Epidermal melanocyte (primary cell): ENCODE data around the gene RAB38.

ENCODE experiments used
- DNase-seq: peaks from one replicate; pipeline ENCODE4 v3.0.0; 2011; ENCODE audit warnings: low spot score; ENCODE audit not compliant: insufficient read length

The RAB38 gene

DNA sequence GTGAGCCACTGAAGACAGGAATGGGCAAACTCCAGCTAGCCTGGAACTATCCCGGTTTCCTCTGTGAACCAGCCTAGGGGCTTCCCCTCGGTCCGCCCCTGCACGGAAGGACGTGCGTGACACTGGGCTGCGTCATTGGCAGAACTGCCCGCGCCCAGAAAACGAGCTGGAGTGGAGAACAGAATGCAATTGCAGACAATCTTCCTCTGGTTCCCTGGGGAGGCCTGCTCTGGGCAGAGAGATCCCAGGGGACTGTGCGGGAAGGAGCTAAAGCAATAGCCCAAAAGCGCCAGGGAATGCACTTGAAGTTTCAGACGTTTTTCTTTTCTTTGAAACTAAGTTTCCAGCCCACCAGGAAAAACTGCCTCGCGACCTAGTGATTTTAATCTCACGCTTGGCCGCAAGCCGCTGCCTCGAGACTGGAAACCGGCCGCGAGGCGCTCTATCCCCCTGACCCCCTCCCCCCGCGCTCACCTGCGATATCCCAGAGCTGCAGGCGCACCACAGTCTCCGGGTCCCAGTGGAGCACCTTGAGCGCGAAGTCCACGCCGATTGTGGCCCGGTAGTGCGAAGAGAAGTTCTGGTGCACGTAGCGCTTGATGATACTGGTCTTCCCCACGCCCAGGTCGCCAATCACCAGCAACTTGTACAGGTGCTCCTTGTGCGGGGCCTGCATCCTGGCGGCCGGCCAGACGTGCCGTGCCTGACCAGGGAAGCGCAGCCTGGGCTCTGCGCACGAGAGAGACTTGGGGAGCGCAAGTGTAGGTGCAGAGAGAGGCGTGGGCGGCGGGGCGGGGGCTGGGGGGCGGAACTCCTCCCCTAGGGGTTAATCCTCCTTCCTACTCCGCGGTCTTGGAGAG, at the start of gene RAB38:
RAB38 (minus strand) TSS at position 735 of the 860 bp plus-strand sequence; CDS start at position 676, 59 bp downstream.
- DNase-seq = peak; percentile 49

DNA sequence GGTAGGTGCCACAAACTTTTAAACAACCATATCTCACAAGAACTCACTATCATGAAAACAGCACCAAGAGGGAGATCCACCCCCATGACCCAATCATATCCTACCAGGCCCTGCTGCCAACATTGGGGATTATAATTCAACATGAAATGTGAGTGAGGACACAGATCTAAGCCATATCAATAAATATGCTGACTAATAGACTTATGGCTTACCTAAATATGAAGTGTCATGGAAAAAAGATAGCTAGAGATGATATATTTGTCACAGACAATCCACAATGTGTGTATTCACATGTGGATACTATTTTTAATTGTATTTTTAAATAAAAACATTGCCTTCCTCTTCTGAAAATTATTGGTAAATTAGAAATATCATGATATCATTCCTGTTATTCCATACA, 38.2 kb upstream of the RAB38 start:
- no peak for DNase-seq

DNA sequence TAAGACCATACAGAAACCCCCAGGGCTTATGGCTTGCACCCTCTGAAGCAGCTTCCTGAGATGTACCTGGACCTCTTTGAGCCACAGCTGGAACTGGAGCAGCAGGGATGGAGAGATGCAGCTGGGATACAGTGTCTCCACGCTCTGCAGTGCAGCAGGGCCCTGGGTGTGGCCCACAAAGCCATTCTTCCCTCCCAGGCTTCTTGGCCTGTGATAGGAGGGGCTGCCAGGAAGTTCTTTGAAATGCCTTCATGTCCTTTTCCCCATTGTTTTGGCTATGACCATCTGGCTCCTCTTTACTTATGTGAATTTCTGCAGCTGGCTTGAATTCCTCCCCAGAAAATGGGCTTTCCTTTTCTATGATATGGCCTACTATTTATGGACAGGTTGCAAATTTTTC, 37.1 kb upstream of the RAB38 start:
- DNase-seq = no peak

DNA sequence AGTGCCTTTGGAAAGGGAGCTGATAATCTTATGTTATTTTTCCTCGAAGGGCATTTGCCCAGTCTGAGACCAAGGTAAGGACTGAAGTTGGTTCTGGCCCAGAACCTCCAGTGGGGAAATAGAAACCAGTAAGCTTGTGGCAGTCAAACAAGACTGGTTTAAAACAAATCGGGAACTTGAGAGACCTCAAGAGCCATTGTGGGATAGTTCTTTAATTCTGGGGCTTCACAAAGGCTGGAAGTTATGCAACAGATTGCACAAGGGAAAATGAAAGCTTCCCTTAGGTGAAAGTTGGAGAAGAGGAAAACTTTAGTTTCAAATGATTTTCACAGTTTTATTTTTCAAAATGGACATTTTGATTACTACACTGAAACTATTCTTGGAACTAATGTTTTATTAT, 33.5 kb upstream of the RAB38 start:
- no peak for DNase-seq

- no peak for DNase-seq
Measured at GRCh38 chr11:88206751-88207150, 31.5 kb upstream of the RAB38 start.

- DNase-seq = no peak
Measured at GRCh38 chr11:88204353-88204752, 29.1 kb upstream of the RAB38 start.

DNA sequence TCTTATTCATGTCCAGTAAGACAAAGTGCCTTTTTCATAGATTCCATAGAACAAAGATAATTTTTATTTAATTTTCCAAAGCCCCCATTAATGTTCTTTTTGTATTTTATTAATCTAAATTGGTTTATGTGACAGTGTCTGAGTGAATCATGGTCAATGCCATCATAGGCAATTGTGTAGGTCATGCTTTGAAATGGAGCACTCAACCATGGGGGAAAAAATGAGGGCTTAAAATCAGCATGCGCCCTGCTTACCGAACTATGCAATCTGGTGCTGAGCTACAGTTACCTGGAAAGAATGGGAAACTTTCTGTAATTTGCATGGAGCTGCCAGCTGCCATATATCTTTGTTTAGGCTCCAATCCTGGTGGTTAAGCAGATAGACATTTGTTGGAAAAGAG, 28.4 kb upstream of the RAB38 start:
- DNase-seq = no peak

GRCh38 chr11:88202498-88202897, 27.3 kb upstream of the RAB38 start:
- DNase-seq = no peak

DNA sequence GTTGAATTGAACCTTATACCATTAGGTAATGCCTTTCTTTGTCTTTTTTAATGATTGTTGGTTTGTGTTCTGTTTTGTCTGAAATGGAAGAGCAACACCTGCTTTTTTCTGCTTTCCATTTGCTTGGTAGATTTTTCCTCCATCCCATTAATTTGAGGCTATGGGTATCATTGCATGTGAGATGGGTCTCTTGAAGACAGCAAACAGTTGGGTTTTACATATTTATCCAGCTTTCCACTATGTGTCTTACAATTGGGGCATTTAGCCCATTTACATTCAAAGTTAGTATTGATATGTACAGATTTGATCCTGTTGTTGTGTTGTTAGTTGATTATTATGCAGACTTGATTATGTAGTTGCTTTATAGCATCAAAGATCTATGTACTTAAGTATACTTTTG, 21.1 kb upstream of the RAB38 start:
- no peak for DNase-seq

GRCh38 chr11:88195908-88196307, 20.7 kb upstream of the RAB38 start:
- DNase-seq = no peak

GRCh38 chr11:88194990-88195389, 19.7 kb upstream of the RAB38 start:
- no peak for DNase-seq

- no peak for DNase-seq
Measured at GRCh38 chr11:88193278-88193677, 18.0 kb upstream of the RAB38 start.

- no peak for DNase-seq
Measured at GRCh38 chr11:88188932-88189253, 13.7 kb upstream of the RAB38 start.

- DNase-seq = no peak
Measured at GRCh38 chr11:88188251-88188931, 13.1 kb upstream of the RAB38 start.

DNA sequence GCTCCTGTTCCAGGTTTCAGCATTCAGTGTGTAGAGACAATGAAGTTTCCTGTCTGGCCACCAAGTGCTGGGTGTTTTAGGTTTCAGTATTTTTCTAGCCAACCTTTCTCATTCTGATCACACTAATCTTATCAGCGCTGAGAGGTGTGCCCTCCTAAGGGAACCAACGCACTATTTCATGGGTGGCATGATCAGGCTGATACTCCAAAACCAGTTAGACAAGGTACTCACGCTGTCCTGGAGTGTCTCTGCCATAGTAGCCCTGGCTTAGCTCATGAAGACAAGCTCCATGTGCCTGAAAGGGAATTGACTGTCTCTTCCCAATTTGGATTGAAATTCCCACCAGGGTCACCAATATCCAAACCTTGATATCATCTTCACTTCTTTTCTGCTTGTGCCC, 8.0 kb upstream of the RAB38 start:
- DNase-seq = no peak

DNA sequence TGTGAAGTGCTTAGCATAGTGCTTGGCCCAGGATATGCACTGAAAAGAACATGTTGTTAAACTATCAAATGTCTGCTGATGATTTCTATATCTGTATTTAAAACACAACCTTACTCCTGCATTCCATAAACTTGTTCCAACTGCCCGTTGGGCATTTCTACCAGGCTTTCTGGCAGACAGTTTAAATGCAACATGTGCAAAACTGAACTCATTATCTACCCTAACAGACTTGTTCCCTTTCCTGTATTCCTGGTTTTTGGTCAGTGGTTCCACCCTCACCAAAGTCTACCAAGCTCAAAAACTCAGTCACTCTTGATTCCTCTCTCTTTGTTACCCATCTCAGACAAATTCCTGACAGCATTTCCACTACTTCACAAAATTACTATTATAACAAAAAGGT, 6.5 kb upstream of the RAB38 start:
- DNase-seq = no peak

- DNase-seq = no peak
Measured at GRCh38 chr11:88179971-88180629, 4.9 kb upstream of the RAB38 start.

DNA sequence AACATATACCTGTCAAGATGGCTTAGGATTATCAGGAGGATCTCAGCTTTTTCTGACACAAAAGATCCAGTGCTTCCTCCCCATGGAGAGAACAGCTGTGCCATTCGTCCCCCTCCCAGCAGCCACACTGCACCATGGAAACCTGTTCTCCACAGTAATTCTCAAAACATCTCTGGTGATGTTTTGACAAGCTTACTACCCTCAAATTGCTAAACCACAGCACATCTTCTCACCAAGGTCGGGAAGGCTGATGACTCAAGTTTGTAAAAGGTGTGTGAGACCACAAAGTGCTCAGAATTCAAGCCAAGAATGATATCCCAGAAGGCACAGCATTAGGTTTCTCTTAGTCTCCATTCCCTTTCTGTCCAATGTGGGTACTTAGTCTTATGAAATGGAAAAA, 3.9 kb upstream of the RAB38 start:
- no peak for DNase-seq

GRCh38 chr11:88178191-88178590, 2.9 kb upstream of the RAB38 start:
- DNase-seq = no peak

DNA sequence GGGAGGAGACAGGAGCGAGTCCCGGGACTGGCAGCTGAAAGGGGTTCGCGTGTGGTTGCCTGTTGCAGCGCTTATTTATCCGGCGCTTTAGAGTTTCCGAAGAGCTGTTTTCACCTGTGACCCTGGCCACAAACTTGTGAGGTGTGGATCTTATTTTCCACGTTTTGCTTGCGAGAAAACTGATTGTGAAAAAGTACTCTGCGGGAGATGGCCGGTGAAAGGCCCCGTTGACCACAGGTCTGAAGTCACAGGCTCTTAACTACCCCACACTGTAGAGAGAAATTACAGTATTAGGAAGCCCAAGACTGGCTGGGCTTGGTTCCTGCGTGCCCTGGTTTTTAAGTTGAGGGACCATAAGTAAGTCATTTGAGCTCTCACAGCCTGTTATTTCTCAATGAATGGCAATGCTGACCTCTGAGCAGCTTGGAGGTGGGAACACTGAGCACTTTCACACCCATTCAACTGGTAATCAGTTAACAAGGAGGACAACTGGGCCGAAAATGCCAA, 379 bp upstream of the RAB38 start:
- DNase-seq = no peak

DNA sequence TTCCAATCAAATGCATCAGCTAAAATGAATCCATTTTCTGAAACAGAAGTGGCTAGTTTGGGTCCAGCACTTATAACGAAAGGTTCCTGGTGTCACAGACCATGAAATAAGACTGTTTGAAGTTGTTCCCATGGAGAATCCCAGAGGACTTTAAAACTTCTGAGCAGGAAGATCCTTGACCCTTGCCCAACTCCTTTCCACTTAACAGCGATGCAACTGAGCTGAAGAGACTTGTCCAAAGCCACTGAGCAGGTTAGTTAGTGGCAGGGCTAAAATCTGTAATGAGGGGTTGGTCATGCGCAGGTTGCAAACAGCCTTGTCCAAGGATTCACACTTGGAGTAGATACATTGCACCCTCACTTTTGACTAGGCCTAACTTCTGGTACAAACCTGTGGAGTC, 1.3 kb downstream of the RAB38 start:
- no peak for DNase-seq

DNA sequence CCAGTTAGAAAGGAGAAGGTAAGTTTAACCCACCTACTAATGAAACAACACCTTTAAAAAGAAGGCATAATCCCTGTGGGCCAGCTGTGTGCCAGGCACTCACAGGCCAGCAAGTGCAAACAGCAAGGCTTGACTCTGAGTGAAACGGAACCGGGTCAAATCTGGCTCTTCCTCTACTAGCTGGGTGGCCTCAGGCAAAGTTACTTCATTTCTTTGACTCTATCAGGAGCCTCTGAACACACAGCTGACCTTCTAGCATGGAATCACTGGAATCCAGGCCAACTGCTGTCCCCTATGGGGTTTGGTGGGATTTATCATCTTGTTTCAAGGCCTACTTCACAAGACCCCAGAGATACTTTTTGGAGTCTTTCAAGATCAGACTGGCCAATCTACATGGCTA, 3.3 kb downstream of the RAB38 start:
- DNase-seq = no peak
